A549 (cell line): Measurements from ENCODE around the gene RNF213. TPM values are rescaled to one million over a fixed set of nuclear protein-coding genes. Genes with fewer than 3 reads are reported as not detected.

ENCODE experiments used
- ATAC-seq, 2 experiments: fragments of 200-7000 bp in 1 of 2; fragments of >200 bp in 1 of 2; cut with Nextera tagmentation in 1 of 2; cut with Tn5 transposase in 1 of 2; 3 replicates each; pipeline versions ENCODE4 v1.8.0 to v1.9.1; 2018 to 2020; ENCODE audit warnings: mild to moderate bottlenecking in 1 of 2, moderate library complexity in 1 of 2
- CTCF ChIA-PET: fragments of 300-600 bp; sonication (Branson Sonifier 250); formaldehyde crosslinking; extraction: SDS; loops from one replicate; lab custom pipeline; 2021; ENCODE audit warnings: antibody characterized with exemption, inconsistent platforms; lab: Yijun Ruan, JAX
- POLR2A ChIA-PET: fragments of 350-600 bp; formaldehyde crosslinking; extraction: SDS; loops from one replicate; lab custom pipeline; 2021; ENCODE audit warnings: antibody characterized with exemption, inconsistent platforms; lab: Yijun Ruan, JAX
- DNase-seq, 2 experiments: peaks; one replicate each; pipeline versions ENCODE4 v3.0.0 to v3.0.0-alpha.2; 2011 to 2016; ENCODE audit warnings: low read depth in 1 of 2, low spot score in 1 of 2
- FAIRE-seq: peaks from 2 replicates; lab custom pipeline; 2011; peaks lifted over from hg19 to GRCh38; lab: Jason Lieb, UNC
- H3K27ac ChIP-seq, 2 experiments: fragments of >200 bp; sonication (Bioruptor Twin); formaldehyde crosslinking; 3 replicates each; pipeline ENCODE4 v1.5.1; 2016 to 2017
- H3K4me1 ChIP-seq: fragments of >200 bp; sonication (Bioruptor Twin); formaldehyde crosslinking; 3 replicates; pipeline ENCODE4 v1.6.1; 2016
- H3K4me2 ChIP-seq: fragments of >200 bp; sonication (Bioruptor Twin); formaldehyde crosslinking; 3 replicates; pipeline ENCODE4 v1.6.1; 2016
- H3K4me3 ChIP-seq: fragments of >200 bp; sonication (Bioruptor Twin); formaldehyde crosslinking; 3 replicates; pipeline ENCODE4 v1.5.1; 2016
- H3K9me3 ChIP-seq: fragments of >200 bp; sonication (Bioruptor Twin); formaldehyde crosslinking; 3 replicates; pipeline ENCODE4 v1.6.1; 2016
- CHD2 ChIP-seq: fragments of 150-350 bp; IDR thresholded peaks from 2 replicates; pipeline ENCODE4 v1.6.1; 2014; ENCODE audit warnings: low read length; ENCODE audit not compliant: partially characterized antibody
- CHD4 ChIP-seq: fragments of 200-600 bp; sonication (generic); IDR thresholded peaks from 2 replicates; pipeline ENCODE4 v1.6.1; 2016; ENCODE audit warnings: antibody characterized with exemption, mild to moderate bottlenecking, borderline replicate concordance
- EHMT2 ChIP-seq: fragments of 200-600 bp; sonication (generic); IDR thresholded peaks from 2 replicates; pipeline ENCODE4 v1.6.1; 2016; ENCODE audit warnings: antibody characterized with exemption, low read depth, mild to moderate bottlenecking, moderate library complexity
- ESRRA ChIP-seq: fragments of 150-350 bp; IDR thresholded peaks from 2 replicates; pipeline ENCODE4 v1.6.1; 2014; ENCODE audit warnings: mild to moderate bottlenecking, low read length, borderline replicate concordance
- FOSL2 ChIP-seq, 2 experiments: fragments of 450-650 bp in 1 of 2; fragments of >200 bp in 1 of 2; sonication (Bioruptor Twin) in 1 of 2; formaldehyde crosslinking; IDR thresholded peaks; 2 replicates each; pipeline versions ENCODE4 v1.5.0 to v1.6.1; 2016 to 2020; ENCODE audit warnings: mild to moderate bottlenecking in 1 of 2, moderate library complexity in 1 of 2
- HDAC2 ChIP-seq: fragments of 200-600 bp; sonication (generic); IDR thresholded peaks from 2 replicates; pipeline ENCODE4 v1.6.1; 2016
- HOXA7 ChIP-seq: fragments of 250-450 bp; sonication (Bioruptor Pico); IDR thresholded peaks from 2 replicates; pipeline ENCODE4 v1.5.0; 2020; ENCODE audit warnings: mild to moderate bottlenecking, moderate library complexity
- JUN ChIP-seq, 2 experiments: fragments of >200 bp; sonication (Bioruptor Twin); formaldehyde crosslinking; IDR thresholded peaks; 2 replicates in 1 of 2; 3 replicates in 1 of 2; pipeline ENCODE4 v1.6.1; 2016 to 2017
- JUNB ChIP-seq: fragments of >200 bp; sonication (Bioruptor Twin); formaldehyde crosslinking; IDR thresholded peaks from 2 replicates; pipeline ENCODE4 v1.6.1; 2016
- MAFK ChIP-seq: fragments of 450-650 bp; IDR thresholded peaks from 2 replicates; pipeline ENCODE4 v1.6.1; 2014; ENCODE audit not compliant: partially characterized antibody
- PHF8 ChIP-seq: fragments of 200-600 bp; sonication (generic); IDR thresholded peaks from 2 replicates; pipeline ENCODE4 v1.6.1; 2016; ENCODE audit warnings: low read depth, mild to moderate bottlenecking, antibody characterized with exemption, moderate library complexity, borderline replicate concordance
- POLR2A ChIP-seq: IDR thresholded peaks from 2 replicates; pipeline ENCODE4 v1.6.1; 2012; ENCODE audit warnings: mild to moderate bottlenecking, low read length
- RAD21 ChIP-seq, 2 experiments: fragments of >200 bp in 1 of 2; sonication (Bioruptor Twin) in 1 of 2; formaldehyde crosslinking in 1 of 2; IDR thresholded peaks in 1 of 2; conservative IDR thresholded peaks in 1 of 2; 2 replicates in 1 of 2; 3 replicates in 1 of 2; pipeline ENCODE4 v1.6.1; 2012 to 2018; ENCODE audit warnings: inconsistent platforms in 1 of 2
- RCOR1 ChIP-seq: fragments of 150-350 bp; IDR thresholded peaks from 2 replicates; pipeline ENCODE4 v1.6.1; 2014; ENCODE audit warnings: antibody characterized with exemption, low read length, low read depth
- RNF2 ChIP-seq: fragments of 200-600 bp; sonication (generic); IDR thresholded peaks from 2 replicates; pipeline ENCODE4 v1.6.1; 2016; ENCODE audit warnings: low read depth, mild to moderate bottlenecking, antibody characterized with exemption, moderate library complexity, borderline replicate concordance
- SMC3 ChIP-seq: fragments of >200 bp; sonication (Bioruptor Twin); formaldehyde crosslinking; IDR thresholded peaks from 3 replicates; pipeline ENCODE4 v1.6.1; 2018; ENCODE audit warnings: inconsistent platforms
- SREBF2 ChIP-seq: fragments of 450-650 bp; IDR thresholded peaks from 2 replicates; pipeline ENCODE4 v1.6.1; 2014; ENCODE audit warnings: mild to moderate bottlenecking, moderate library complexity
- TFCP2L1 ChIP-seq: fragments of 250-450 bp; sonication (Bioruptor Pico); IDR thresholded peaks from 2 replicates; pipeline ENCODE4 v1.5.0; 2021; ENCODE audit warnings: mild to moderate bottlenecking
- TP53 ChIP-seq: fragments of 250-450 bp; sonication (Bioruptor Pico); IDR thresholded peaks from 2 replicates; pipeline ENCODE4 v1.5.0; 2021; ENCODE audit warnings: mild to moderate bottlenecking, moderate library complexity
- ZFP36 ChIP-seq: fragments of 450-650 bp; IDR thresholded peaks from 2 replicates; pipeline ENCODE4 v1.6.1; 2014; ENCODE audit warnings: borderline replicate concordance; ENCODE audit not compliant: partially characterized antibody
- ZSCAN20 ChIP-seq: fragments of 250-450 bp; sonication (Bioruptor Pico); IDR thresholded peaks from 2 replicates; pipeline ENCODE4 v1.8.0; 2022; ENCODE audit warnings: mild to moderate bottlenecking, moderate library complexity
- WGBS: methylation state at CpG from one replicate; pipeline ENCODE4 v1.1.6; 2017; ENCODE audit errors: missing lambda C conversion rate; 5-methylcytosine and 5-hydroxymethylcytosine counted together
- polyA plus RNA-seq, 4 experiments: library from polyadenylated mRNA; depleted of rRNA in 3 of 4; stranded (reverse); fragments of >200 nt; fragmentation: RNase III in 1 of 4; extraction: RNeasy Plus Mini Kit Qiagen cat#74134 plus additional on column Dnase treatment in 1 of 4; gene quantifications; 2 replicates in 3 of 4; 3 replicates in 1 of 4; pipeline ENCODE4 v1.2.3, GENCODE V29; 2011 to 2017
- TF ChIP-seq, protein P1 (sequence below): IDR thresholded peaks from 2 replicates; pipeline ENCODE4 v1.6.1; 2012; ENCODE audit warnings: low read depth, borderline replicate concordance
- TF ChIP-seq, protein P2 (sequence below): IDR thresholded peaks from 2 replicates; pipeline ENCODE4 v1.6.1; 2012
- TF ChIP-seq, protein P3 (sequence below): fragments of 250-450 bp; sonication (Bioruptor Pico); IDR thresholded peaks from 2 replicates; pipeline ENCODE4 v1.5.0; 2021; ENCODE audit warnings: mild to moderate bottlenecking, moderate library complexity, borderline replicate concordance
- TF ChIP-seq, protein P4 (sequence below): fragments of 150-350 bp; IDR thresholded peaks from 2 replicates; pipeline ENCODE4 v1.6.1; 2014; ENCODE audit warnings: low read depth, mild to moderate bottlenecking, low read length

The RNF213 gene
- polyA plus RNA-seq, 2 of the 4 experiments (the other 2 are of a cell fraction) = 59.1 to 127 TPM

DNA sequence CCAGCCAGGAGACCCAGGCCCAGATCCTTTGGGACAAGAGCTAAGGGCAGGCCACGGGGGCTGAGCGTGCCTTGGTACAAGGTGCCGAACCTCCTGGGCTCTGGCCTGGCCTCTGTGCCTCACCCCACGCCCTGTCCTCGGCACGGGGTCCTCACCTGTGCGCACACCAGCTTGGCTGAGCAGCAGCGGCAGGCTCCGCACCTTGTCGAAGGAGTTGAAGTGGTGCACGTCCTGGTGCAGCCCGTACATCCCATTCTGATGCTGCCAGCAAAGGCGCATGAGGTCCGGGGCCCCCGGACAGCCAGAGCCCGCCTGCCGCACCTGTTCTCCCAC lies 45.8 kb upstream of the RNF213 start:
- ATAC-seq (no peak), DNase-seq (no peak), FAIRE-seq (no peak)
- WGBS = 87% methylated on average over 13 of the region's 17 CpGs
- Histone ChIP-seq H3K4me1 (peaks cover 6% of the 10 kb centered on the region; the same call in 1 of the 3 replicates), H3K9me3 (no peaks in the 10 kb centered on the region), H3K27ac (no peak overlapping the region), H3K4me3 (no peak overlapping the region), H3K4me2 (no peak overlapping the region)
- POLR2A ChIA-PET = no interaction called here
- CTCF ChIA-PET = interaction anchor here (0.9 to 1.6 kb wide), 2 partner anchors 11 to 24 kb away, joined by 3 to 4 read pairs; no protein-coding TSS in a partner anchor
- TF ChIP-seq HDAC2 (no peak), JUN (IDR thresholded peaks at IDR 0.05) (no peak), ZFP36 (no peak), RNF2 (no peak), SREBF2 (no peak), ZSCAN20 (CRISPR knock-in tag) (no peak), PHF8 (no peak), HOXA7 (CRISPR knock-in tag) (no peak), RCOR1 (no peak), CHD2 (no peak), RAD21 (conservative IDR thresholded peaks at IDR 0.05 in 1 of 2, IDR thresholded peaks at IDR 0.05 in 1 of 2) (no peak)
- TF ChIP-seq, protein P1, sequence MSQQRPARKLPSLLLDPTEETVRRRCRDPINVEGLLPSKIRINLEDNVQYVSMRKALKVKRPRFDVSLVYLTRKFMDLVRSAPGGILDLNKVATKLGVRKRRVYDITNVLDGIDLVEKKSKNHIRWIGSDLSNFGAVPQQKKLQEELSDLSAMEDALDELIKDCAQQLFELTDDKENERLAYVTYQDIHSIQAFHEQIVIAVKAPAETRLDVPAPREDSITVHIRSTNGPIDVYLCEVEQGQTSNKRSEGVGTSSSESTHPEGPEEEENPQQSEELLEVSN = no peak

DNA sequence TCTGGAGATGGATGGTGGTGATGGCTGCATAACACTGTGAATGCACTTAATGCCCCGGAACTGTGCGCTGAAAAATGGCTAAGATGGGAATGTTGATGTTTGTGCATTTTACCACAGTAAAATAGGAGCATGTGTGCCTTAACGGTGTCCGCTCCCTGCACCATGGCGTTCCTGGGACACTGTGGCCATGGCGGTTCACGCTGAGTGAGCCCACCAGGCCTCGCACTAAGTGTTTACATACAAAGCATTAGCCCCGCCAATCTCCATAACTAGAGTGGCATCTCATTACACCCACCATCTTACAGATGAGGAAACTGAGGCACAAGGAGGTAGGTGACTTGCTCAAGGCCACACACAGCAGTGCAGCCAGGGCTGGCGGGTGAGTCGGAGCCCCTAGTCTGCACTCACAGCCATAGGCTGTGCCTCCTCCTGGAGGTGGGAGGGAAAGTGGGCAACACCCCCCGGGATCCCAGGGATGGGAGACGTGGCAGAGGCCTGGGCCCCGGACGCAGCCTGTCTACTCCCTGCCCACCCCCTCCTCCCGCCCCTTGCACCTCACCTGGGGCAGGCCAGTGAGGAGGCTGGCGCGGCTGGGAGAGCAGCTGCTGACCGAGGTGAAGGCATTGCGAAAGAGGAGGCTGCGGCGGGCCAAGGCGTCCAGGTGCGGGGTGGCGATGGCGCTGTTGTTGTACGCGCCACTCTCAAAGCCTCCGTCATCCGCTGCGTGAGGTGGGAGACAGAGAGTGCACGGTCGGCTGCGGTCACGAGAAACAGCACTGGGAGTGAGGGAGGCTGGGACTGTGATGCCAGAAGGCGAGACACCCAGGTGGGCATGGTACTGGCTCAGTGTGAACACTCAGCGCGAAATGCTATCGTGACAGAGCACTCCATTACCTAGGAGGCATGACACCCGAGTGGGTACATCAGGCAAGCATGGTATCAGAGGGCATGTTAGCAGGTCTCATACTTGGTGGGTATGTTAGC lies 43.9 kb upstream of the RNF213 start:
- DNase-seq = no peak
- no peak for TF ChIP-seq ESRRA
- no peak for TF ChIP-seq TP53
- TF ChIP-seq, protein P2, sequence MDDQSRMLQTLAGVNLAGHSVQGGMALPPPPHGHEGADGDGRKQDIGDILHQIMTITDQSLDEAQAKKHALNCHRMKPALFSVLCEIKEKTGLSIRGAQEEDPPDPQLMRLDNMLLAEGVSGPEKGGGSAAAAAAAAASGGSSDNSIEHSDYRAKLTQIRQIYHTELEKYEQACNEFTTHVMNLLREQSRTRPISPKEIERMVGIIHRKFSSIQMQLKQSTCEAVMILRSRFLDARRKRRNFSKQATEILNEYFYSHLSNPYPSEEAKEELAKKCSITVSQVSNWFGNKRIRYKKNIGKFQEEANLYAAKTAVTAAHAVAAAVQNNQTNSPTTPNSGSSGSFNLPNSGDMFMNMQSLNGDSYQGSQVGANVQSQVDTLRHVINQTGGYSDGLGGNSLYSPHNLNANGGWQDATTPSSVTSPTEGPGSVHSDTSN = no peak
- no peak for TF ChIP-seq CHD2
- TF ChIP-seq, protein P3, sequence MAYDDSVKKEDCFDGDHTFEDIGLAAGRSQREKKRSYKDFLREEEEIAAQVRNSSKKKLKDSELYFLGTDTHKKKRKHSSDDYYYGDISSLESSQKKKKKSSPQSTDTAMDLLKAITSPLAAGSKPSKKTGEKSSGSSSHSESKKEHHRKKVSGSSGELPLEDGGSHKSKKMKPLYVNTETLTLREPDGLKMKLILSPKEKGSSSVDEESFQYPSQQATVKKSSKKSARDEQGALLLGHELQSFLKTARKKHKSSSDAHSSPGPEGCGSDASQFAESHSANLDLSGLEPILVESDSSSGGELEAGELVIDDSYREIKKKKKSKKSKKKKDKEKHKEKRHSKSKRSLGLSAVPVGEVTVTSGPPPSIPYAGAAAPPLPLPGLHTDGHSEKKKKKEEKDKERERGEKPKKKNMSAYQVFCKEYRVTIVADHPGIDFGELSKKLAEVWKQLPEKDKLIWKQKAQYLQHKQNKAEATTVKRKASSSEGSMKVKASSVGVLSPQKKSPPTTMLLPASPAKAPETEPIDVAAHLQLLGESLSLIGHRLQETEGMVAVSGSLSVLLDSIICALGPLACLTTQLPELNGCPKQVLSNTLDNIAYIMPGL (CRISPR knock-in tag) = no peak
- TF ChIP-seq MAFK = no peak
- TF ChIP-seq, protein P4, sequence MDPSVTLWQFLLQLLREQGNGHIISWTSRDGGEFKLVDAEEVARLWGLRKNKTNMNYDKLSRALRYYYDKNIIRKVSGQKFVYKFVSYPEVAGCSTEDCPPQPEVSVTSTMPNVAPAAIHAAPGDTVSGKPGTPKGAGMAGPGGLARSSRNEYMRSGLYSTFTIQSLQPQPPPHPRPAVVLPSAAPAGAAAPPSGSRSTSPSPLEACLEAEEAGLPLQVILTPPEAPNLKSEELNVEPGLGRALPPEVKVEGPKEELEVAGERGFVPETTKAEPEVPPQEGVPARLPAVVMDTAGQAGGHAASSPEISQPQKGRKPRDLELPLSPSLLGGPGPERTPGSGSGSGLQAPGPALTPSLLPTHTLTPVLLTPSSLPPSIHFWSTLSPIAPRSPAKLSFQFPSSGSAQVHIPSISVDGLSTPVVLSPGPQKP = no peak
- no peak for TF ChIP-seq RCOR1
- TF ChIP-seq EHMT2 = no peak
- no peak for TF ChIP-seq TFCP2L1 (CRISPR knock-in tag)
- TF ChIP-seq, protein P1 = no peak
- no peak for TF ChIP-seq PHF8
- TF ChIP-seq FOSL2 (IDR thresholded peaks at IDR 0.05) = no peak
- no peak for TF ChIP-seq FOSL2 (CRISPR knock-in tag; IDR thresholded peaks at IDR 0.05)
- no peak for TF ChIP-seq POLR2A
- no peak for TF ChIP-seq CHD4
- TF ChIP-seq SMC3 = no peak
- TF ChIP-seq JUNB = no peak
- H3K4me3 ChIP-seq = no peak overlapping the region
- CTCF ChIA-PET = interaction anchor here (0.6 to 1.6 kb wide), 4 partner anchors 65 to 208 kb away, joined by 3 to 6 read pairs (median 4); partner anchors contain the start of gene GAA
- no peak overlapping the region for H3K27ac ChIP-seq
- WGBS = 94% methylated on average over 40 of the region's 40 CpGs
- H3K9me3 ChIP-seq = no peaks in the 10 kb centered on the region
- no peak for FAIRE-seq
- POLR2A ChIA-PET = no interaction called here
- no peak overlapping the region for H3K4me2 ChIP-seq
- H3K4me1 ChIP-seq = peaks cover 11% of the 10 kb centered on the region
- no peak for ATAC-seq
